ENCODE measurements around the gene TMEM239. TPM values are rescaled to one million over a fixed set of nuclear protein-coding genes. Genes with fewer than 3 reads are reported as not detected.

The TMEM239 gene
- total RNA-seq, 1 donor from 2014 or later = not detected

GRCh38 chr20:2799688-2800520 is 16.3 kb upstream of the TMEM239 start:
- Mint-ChIP-seq H3K4me1 (peaks cover 31% of the 10 kb centered on the region), H3K27ac (peak overlapping the region; percentile 4), H3K27me3 (peaks cover 45% of the 10 kb centered on the region), H3K4me3 (peak overlapping the region; percentile 79), H3K36me3 (ENCODE audit: low read depth) (no peaks in the 10 kb centered on the region), H3K9me3 (no peaks in the 10 kb centered on the region)
- CTCF ChIA-PET = no interaction called here
- TF ChIP-seq, protein P1, sequence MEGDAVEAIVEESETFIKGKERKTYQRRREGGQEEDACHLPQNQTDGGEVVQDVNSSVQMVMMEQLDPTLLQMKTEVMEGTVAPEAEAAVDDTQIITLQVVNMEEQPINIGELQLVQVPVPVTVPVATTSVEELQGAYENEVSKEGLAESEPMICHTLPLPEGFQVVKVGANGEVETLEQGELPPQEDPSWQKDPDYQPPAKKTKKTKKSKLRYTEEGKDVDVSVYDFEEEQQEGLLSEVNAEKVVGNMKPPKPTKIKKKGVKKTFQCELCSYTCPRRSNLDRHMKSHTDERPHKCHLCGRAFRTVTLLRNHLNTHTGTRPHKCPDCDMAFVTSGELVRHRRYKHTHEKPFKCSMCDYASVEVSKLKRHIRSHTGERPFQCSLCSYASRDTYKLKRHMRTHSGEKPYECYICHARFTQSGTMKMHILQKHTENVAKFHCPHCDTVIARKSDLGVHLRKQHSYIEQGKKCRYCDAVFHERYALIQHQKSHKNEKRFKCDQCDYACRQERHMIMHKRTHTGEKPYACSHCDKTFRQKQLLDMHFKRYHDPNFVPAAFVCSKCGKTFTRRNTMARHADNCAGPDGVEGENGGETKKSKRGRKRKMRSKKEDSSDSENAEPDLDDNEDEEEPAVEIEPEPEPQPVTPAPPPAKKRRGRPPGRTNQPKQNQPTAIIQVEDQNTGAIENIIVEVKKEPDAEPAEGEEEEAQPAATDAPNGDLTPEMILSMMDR (IDR thresholded peaks at IDR 0.05) = no peak
- no peak for DNase-seq
- ATAC-seq (ENCODE audit: low read depth) = no peak
- intact Hi-C loops (cut with micrococcal nuclease) = loop anchor here (2.0 kb wide), 2 partner anchors 41 to 47 kb away; partner anchors contain the start of genes PCED1A and VPS16
- POLR2A ChIA-PET = interaction anchor here (0.6 to 1.9 kb wide), 4 partner anchors 10 to 128 kb away, joined by 3 to 7 read pairs (median 4); partner anchors contain the start of genes PCED1A, PTPRA and VPS16

DNA sequence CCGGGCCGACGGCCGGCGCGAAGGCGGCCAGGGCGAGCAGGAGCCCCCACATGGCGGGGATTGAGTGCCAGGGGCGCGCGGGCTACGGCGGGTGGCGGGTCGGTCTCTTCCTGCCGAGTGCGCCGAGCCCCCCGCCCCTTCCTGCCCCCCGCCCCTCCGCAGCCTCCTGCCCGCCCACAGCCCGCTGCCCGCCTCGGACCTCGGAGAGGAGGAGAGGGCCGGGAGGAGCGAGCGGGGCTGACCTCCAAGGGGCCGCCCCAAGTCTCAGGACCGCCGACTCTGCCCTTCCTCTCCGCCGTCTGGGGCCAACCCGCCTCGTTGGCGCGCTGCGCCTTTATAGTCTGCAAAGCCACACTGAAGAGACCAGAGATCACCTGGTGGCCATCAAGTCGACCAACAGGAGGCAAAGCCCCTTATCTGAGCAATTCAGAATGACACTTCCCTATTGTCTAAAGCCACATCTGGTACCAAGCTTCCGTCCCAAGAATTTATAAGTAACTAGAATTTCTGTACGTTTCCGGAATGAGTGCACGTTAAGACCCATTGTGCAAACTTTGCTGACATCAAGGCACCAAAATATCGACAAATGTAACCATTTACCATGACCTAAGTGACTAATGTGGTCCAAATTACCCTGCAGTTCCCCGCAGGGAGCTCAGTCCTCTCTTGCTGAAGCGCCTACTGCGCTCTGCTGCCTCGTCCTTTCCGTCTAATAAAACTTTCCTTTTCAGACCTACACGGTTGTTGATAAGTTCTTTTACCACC is 15.5 kb upstream of the TMEM239 start, which contains the start of gene CPXM1:
Gene CPXM1, minus strand, starts transcription at position 107 of the 765 bp plus-strand sequence. Its CDS starts 55 bp downstream, at position 52.
- peaks cover 48% of the 10 kb centered on the region for H3K27me3 Mint-ChIP-seq
- H3K27ac Mint-ChIP-seq = peak within 1 kb of the TSS; percentile 77
- TF ChIP-seq, protein P1 (IDR thresholded peaks at IDR 0.05) = no peak
- ATAC-seq (ENCODE audit: low read depth) (peak; percentile 71), DNase-seq (no peak)
- CTCF ChIA-PET = interaction anchor here (0.8 to 1.5 kb wide), 2 partner anchors 9 to 33 kb away, joined by 3 read pairs; no protein-coding TSS in a partner anchor
- H3K4me3 Mint-ChIP-seq = peak within 1 kb of the TSS; percentile 85
- intact Hi-C loops (cut with micrococcal nuclease) = loop anchor here (2.0 kb wide), 2 partner anchors 40 to 48 kb away; partner anchors contain the start of genes PCED1A and VPS16
- H3K9me3 Mint-ChIP-seq = no peaks in the 10 kb centered on the region
- no peaks in the 10 kb centered on the region for H3K36me3 Mint-ChIP-seq (ENCODE audit: low read depth)
- peaks cover 31% of the 10 kb centered on the region for H3K4me1 Mint-ChIP-seq
- POLR2A ChIA-PET = interaction anchor here (0.5 to 1.9 kb wide), 4 partner anchors 11 to 727 kb away, joined by 3 to 7 read pairs (median 3); partner anchors contain the start of genes PCED1A, PTPRA and VPS16

DNA sequence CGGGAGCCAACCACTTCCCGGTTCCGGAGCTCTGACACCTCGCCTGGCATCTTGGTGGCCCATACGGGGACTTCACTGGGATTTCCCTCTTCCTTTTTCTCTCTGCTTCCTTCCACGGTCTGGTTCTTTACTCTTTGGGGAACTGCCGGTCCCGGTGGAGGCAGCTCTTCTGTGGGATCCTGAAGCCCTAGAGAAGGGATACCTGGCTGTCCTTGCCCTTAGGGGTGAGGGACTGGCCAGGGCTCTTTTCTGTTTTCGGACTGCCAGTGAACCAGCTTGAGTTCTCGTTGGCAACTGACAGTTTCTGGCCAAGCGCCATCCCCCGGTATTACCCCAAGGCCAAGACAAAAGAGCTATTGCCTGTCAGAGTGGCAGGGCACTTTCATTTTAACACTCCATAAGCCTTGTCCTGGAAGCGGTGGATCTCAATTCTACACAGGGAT is 14.9 kb upstream of the TMEM239 start:
- peak; percentile 5 for ATAC-seq (ENCODE audit: low read depth)
- peaks cover 52% of the 10 kb centered on the region for H3K27me3 Mint-ChIP-seq
- peaks cover 31% of the 10 kb centered on the region for H3K4me1 Mint-ChIP-seq
- TF ChIP-seq, protein P1 (IDR thresholded peaks at IDR 0.05) = no peak
- ChIA-PET CTCF (interaction anchor here (0.8 to 1.5 kb wide), 2 partner anchors 10 to 32 kb away, joined by 3 read pairs; no protein-coding TSS in a partner anchor), POLR2A (interaction anchor here (0.5 to 1.5 kb wide), 4 partner anchors 11 to 727 kb away, joined by 3 to 5 read pairs (median 3); partner anchors contain the start of genes PCED1A, PTPRA and VPS16)
- H3K4me3 Mint-ChIP-seq = peak overlapping the region; percentile 85
- intact Hi-C loops (cut with micrococcal nuclease) = loop anchor here (2.0 kb wide), 2 partner anchors 39 to 49 kb away; partner anchors contain the start of genes PCED1A and VPS16
- no peak for DNase-seq
- no peaks in the 10 kb centered on the region for H3K9me3 Mint-ChIP-seq
- H3K27ac Mint-ChIP-seq = peak overlapping the region; percentile 77
- no peaks in the 10 kb centered on the region for H3K36me3 Mint-ChIP-seq (ENCODE audit: low read depth)

GRCh38 chr20:2804041-2804828 is 11.9 kb upstream of the TMEM239 start:
- TF ChIP-seq, protein P1 (IDR thresholded peaks at IDR 0.05) = no peak
- Mint-ChIP-seq H3K9me3 (no peaks in the 10 kb centered on the region), H3K4me1 (peaks cover 21% of the 10 kb centered on the region), H3K4me3 (no peak overlapping the region), H3K27ac (no peak overlapping the region), H3K36me3 (ENCODE audit: low read depth) (no peaks in the 10 kb centered on the region), H3K27me3 (peaks cover 59% of the 10 kb centered on the region)
- ChIA-PET POLR2A (no interaction called here), CTCF (no interaction called here)
- DNase-seq (no peak), ATAC-seq (ENCODE audit: low read depth) (no peak)
- intact Hi-C loops (cut with micrococcal nuclease) = no loop called here

Data from activated B cell treated with CpG ODN at 0.5 μM for 24 hours (primary cell).